ENCODE results near the gene ZNF582. TPM values are rescaled to one million over a fixed set of nuclear protein-coding genes. Genes with fewer than 3 reads are reported as not detected.

Gene ZNF582
- total RNA-seq, 1 donor from 2014 or later = 1.1 TPM

- DNase-seq (ENCODE audit: low read depth) = peak; percentile 57
- no peak overlapping the region for H3K4me3 ChIP-seq (ENCODE audit: low read depth, low read length)
- no peaks in the 10 kb centered on the region for H3K36me3 ChIP-seq (ENCODE audit: control insufficient read depth, insufficient read depth, low read length)
- no peaks in the 10 kb centered on the region for H3K27me3 ChIP-seq (ENCODE audit: control insufficient read depth, insufficient read depth, low read length)
- TF ChIP-seq, protein P1, sequence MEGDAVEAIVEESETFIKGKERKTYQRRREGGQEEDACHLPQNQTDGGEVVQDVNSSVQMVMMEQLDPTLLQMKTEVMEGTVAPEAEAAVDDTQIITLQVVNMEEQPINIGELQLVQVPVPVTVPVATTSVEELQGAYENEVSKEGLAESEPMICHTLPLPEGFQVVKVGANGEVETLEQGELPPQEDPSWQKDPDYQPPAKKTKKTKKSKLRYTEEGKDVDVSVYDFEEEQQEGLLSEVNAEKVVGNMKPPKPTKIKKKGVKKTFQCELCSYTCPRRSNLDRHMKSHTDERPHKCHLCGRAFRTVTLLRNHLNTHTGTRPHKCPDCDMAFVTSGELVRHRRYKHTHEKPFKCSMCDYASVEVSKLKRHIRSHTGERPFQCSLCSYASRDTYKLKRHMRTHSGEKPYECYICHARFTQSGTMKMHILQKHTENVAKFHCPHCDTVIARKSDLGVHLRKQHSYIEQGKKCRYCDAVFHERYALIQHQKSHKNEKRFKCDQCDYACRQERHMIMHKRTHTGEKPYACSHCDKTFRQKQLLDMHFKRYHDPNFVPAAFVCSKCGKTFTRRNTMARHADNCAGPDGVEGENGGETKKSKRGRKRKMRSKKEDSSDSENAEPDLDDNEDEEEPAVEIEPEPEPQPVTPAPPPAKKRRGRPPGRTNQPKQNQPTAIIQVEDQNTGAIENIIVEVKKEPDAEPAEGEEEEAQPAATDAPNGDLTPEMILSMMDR (IDR thresholded peaks at IDR 0.05; ENCODE audit: insufficient read depth, low read length, severe bottlenecking) = peak; percentile 65
- FAIRE-seq = no peak
These were observed 59.8 kb downstream of the ZNF582 start for GRCh38 chr19:56333506-56333905.

Other genes starting within 250 kb of the ZNF582 start
- not detected in 2 replicates for gene GALP, start 217.5 kb downstream of the ZNF582 start, total RNA-seq
- gene ZSCAN5B, start 195.8 kb downstream of the ZNF582 start, total RNA-seq = not detected in 2 replicates
- gene ZSCAN5C, start 191.3 kb downstream of the ZNF582 start, total RNA-seq = not detected in 2 replicates
- gene EDDM13, start 120.8 kb downstream of the ZNF582 start, total RNA-seq = not detected in 2 replicates
- 4.9 and 5.0 TPM in 2 replicates for gene ZSCAN5A, start 78.7 kb downstream of the ZNF582 start, total RNA-seq
- gene ZNF583, start 10.8 kb upstream of the ZNF582 start, total RNA-seq = 2.9 and 3.4 TPM in 2 replicates
- gene ZNF667, start 83.8 kb upstream of the ZNF582 start, total RNA-seq = 1.2 and 2.6 TPM in 2 replicates
- 1.3 and 3.1 TPM in 2 replicates for gene ZNF471, start 114.3 kb upstream of the ZNF582 start, total RNA-seq
- 5.3 and 7.4 TPM in 2 replicates for gene ZFP28, start 145.4 kb upstream of the ZNF582 start, total RNA-seq
- 2.9 and 4.4 TPM in 2 replicates for gene ZNF470, start 173.9 kb upstream of the ZNF582 start, total RNA-seq
- gene ZNF71, start 201.8 kb upstream of the ZNF582 start, total RNA-seq = 5.6 and 6.1 TPM in 2 replicates
- 0.13 TPM in 1 of 2 replicates, not detected in the other for gene SMIM17, start 249.6 kb upstream of the ZNF582 start, total RNA-seq